NCI-H82 (cell line): ENCODE results near the gene MEX3A.
"Not testable (repeated sequence)": the region's sequence is repeated elsewhere in the genome, so short reads cannot be mapped to it uniquely, and the experiment has no call there.

Source experiments
- DNase-seq: peaks from one replicate; lab custom pipeline; 2025; lab: John Stamatoyannopoulos, UW

MEX3A gene

DNA sequence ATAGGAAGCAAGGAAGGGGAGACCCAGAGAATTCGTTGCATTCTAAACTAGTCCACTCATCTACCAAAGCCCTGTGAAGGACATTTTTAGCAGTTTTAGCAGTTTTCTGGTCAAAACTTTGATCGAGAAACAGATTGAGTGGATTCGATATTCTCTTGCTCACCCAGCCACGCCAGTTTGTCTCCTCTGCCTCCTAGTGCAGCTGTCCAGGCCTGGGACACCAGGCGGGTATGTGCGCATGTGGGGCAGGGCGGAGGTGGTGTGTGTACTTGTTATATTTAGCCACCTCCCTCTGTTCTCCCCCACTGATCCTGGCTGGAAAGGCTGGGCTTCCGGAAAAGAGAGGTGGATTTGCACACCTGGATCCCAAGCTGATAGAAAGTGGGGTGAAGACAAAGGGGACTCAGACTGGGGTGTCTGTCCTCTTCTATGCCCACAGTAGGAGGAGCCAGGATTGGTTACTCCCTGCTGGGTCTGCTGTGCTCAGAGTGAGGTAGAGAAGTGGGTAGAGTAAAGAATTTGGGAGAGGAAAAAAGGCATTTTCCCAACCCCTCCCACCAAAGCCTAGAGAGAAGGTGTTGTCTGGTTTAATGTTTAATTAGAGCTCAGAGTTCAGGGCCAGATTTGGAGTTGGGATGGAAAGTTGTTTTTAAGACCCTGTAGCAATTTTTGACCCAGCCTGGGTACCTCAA, 36.1 kb upstream of the MEX3A start:
- DNase-seq: no peak

DNA sequence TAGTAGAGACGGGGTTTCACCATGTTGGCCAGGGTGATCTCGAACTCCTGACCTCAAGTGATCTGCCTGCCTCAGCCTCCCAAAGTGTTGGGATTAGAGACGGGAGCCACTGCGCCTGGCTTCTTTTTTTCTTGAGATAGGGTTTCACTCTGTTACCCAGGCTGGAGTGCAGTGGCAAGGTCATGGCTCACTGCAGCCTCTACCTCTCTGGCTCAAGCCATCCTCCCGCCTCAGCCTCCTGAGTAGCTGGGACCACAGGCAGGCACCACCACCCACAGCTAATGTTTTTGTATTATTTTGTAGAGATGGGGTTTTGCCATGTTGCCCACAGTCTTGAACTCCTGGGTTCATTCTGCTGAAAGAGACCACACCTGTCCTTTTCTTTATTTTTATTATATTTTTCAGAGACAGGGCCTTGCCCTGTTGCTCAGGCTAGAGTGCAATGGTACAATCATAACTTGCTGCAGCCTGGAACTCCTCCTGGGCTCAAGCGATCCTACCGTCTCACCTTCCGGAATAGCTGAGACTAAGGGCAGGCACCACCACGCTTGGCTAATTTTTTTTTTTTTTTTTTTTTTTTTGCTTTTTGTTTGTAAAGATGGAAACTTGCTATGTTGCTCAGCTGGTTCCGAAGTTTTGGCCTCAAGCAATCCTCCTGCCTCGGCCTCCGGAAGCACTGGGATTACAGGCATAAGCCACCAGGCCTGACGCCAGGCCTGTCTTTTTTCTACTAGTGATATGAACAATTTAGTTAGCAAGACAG, 35.3 kb upstream of the MEX3A start:
- no peak for DNase-seq

DNA sequence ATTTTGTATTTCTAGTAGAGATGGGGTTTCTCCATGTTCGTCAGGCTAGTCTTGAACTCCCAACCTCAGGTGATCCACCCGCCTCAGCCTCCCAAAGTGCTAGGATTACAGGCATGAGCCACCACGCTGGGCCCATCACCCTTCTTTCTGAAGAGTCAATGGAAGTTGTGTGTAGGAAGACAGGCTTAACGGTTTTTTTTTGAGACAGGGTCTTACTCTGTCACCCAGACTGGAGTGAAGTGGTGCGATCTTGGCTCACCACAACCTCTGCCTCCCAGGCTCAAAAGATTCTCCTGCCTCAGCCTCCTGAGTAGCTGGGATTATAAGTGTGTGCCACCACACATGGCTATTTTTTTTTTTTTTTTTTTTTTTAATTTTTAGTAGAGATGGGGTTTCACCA, 34.5 kb upstream of the MEX3A start:
- DNase-seq: not testable (repeated sequence)

DNA sequence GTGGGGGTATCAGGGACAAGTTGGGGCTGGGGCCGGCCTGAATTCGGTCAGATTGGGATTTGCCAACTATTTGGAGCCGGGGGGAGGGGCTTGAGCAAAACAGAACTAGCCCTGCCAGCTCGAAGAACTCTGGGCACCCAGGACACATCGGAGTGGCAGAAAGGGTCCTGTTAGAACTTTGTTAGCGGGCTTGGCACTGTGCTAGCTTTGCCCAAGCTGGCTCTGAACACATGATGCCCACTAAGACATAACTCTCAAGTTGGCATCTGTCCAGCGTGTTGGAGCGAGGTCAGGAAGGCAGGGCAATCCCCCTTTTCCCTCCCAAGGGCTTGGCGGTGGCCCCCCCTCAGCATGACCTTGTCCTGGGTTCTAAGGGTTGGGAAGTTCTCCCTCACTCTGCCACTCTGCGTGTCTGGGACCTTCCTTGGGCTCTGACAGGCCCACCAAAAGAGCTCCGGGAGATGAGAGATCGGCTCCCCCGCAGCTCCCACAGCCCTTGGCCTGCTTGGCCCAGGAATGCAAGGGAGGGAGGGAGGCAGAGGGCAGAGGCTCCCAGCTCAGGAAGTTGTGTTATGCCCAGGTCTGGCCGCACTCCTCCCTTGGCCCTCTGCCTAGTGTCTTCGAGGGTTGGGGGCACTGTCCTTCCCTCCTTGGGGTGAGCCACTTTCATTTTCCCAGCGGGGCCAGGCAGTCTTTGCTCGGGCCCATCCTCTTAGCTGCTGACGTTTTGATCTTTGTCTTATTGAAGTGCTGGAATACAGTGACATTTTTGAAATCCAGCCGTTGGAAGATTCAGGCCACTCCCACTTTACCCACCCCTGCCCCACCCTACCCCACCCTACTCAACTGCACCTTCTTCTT, 33.5 kb upstream of the MEX3A start:
- DNase-seq: no peak

DNA sequence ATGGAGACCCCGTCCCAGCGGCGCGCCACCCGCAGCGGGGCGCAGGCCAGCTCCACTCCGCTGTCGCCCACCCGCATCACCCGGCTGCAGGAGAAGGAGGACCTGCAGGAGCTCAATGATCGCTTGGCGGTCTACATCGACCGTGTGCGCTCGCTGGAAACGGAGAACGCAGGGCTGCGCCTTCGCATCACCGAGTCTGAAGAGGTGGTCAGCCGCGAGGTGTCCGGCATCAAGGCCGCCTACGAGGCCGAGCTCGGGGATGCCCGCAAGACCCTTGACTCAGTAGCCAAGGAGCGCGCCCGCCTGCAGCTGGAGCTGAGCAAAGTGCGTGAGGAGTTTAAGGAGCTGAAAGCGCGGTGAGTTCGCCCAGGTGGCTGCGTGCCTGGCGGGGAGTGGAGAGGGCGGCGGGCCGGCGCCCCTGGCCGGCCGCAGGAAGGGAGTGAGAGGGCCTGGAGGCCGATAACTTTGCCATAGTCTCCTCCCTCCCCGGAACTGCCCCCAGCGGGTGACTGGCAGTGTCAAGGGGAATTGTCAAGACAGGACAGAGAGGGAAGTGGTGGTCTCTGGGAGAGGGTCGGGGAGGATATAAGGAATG, 32.8 kb upstream of the MEX3A start:
- peak; percentile 63 for DNase-seq

DNA sequence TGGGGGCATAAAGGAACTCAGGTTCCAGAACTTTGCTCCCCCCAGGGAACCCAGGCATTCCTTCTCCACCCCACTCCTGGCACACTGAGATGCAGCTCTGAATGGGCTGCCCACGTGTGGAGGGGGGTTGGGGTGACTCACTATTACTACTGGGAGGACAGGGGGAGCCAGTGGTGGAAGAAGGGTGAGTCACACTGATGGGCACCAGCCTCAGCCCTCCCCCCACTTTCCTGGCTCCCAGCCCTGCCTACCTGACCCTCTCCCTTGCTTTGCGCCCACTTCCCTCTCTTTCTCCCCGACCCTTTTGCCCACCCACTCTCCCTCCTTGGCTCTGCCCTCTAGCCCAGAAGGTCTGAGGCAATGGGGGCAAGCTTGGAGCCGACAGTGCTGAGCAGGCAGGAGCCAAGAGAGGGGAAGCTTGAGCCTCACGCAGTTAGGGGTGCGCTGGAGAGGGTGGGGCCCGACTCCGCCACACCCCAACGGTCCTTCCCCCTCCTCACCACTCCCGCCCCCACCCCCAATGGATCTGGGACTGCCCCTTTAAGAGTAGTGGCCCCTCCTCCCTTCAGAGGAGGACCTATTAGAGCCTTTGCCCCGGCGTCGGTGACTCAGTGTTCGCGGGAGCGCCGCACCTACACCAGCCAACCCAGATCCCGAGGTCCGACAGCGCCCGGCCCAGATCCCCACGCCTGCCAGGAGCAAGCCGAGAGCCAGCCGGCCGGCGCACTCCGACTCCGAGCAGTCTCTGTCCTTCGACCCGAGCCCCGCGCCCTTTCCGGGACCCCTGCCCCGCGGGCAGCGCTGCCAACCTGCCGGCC, 32.0 kb upstream of the MEX3A start, which contains the start of gene LMNA:
Gene LMNA, plus strand, starts transcription at position 611 of the 818 bp plus-strand sequence. CDS start 208 bp downstream, outside the sequence.
- peak; percentile 86 for DNase-seq

DNA sequence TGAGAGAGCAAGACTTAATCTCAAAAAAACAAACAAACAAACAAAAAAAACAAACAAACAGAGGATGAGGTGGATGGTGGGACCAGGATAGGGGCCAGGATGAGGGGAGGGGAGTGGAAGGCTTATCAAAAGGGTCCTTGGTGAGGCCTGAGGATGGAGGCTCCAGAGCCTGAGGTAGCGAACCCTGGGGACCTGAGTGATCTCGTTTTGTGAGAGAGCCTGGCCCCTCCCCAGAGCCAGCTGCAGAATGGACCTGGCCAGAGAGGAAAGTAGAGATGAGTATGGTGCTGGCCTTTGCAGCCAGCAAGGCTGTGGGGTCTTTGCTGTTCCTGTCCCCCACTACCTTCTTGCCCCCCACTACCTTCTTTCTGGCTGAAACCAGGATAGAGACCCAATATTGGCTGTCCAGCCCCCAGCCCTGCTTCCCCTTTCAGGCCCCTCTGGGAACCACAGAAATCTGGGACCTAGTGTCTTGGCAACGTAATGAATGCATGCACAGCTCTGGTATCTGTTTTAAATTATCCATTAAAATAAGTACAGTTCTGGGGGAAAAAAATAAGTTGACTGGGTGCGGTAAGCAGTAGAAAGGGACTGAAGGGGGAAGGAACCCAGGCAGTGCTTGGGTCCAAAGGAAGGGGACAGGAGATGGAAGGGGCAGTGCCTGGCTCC, 31.2 kb upstream of the MEX3A start:
- no peak for DNase-seq

DNA sequence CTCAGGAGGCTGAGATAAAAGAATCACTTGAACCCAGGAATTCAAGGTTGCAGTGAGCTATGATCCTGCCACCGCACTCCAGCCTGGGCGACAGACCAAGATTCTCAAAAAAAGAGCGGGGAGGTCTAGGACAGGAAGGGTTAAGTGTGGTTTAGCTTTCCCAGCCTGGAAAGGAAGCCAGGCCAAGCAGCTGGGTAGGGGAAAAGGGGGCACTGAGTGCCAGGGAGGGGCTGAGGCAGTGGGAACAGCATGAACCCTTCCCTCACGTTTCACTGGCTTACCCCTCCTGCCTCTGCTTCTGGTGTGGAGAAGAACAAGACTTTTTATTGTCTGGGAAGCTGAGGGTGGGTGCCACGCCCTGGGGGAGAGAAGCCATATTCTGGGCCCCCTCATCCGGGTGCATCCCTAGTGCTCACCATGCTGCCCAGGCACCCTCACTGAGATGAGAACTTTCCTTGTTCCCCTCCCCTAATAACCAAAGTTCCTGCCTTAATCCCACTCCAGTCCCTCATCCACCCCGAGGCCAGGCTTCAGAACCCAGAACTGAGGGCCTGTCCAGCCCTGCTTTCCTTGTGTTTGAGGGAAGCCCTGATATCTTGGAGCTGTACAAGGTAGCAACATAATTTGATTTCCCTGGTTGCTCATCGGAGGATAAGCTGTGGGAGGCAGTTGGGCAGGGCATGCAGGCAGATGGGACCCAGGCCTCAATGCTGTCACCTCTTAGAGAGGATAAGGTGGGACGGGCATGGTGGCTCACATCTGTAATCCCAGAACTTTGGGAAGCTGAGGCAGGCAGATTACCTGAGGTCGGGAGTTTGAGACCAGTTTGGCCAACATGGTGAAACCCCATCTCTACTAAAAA, 30.2 kb upstream of the MEX3A start:
- peak; percentile 76 for DNase-seq

DNA sequence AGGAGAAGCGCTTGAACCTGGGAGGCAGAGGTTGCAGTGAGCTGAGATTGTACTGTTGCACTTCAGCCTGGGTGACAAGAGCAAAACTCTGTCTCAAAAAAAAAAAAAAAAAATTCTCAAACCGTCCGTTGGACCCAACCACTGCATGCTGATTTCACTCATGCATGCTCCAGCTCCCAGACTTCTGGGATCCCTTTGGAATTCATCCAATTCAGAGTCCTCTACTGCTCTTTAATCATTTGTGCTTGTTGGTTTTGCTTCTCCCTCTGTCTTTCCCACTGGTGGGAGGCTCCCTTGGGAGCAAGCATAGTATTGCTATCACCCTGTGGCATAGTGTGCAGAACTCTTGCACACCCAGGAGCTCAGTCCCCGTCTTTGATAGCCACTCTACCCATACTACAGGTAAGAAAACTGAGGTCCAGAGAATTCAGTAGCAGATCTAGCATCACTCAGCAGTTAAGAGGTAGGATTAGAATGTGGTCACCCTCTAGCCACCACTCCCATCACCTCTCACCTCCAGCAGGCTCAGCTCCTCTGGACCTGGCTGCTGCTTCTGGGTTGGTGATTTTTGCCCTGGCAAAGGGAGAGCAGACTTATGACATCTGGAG, 29.2 kb upstream of the MEX3A start:
- no peak for DNase-seq

DNA sequence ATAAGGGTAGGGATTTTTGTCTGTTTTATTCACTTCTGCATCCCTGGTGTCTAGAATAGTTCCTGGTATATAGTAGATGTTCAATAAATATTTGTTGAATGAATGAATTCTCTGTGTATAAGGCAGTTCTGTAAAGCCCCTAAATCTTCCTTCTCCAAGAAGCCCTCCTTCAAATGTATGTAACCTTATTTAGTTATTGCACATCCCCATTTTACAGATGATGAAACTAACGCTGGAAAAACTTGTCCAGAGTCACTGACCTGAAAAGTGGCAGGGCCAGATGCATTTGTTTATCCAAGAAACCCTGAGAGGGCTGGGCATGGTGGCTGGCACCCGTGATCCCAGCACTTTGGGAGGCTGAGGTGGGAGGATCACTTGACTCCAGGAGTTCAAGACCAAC, 28.0 kb upstream of the MEX3A start:
- DNase-seq: no peak

DNA sequence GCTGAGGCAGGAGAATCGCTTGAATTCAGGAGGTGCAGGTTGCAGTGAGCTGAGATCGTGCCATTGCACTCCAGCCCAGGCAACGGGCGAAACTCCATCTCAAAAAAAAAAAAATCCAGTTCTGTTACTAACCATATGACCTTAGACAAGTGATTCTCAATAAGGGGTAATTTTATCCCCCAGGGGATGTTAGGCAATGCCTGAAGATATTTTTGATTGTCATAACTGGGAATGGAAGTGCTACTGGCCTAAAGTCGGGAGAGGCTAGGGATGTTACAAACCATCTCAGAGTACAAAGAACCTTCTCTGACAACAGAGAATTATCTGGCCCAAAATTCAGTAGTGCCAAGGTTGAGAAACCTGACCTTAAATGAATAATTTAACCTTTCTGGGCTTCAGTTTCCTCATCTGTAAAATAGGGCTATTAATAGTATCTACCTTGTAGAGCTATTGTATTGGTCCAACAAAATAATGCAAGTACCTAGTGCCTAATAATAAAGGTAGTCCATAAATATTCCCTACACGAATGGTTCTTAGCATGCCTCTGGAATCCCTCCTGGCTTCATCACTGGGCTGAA, 26.5 kb upstream of the MEX3A start:
- DNase-seq: no peak

DNA sequence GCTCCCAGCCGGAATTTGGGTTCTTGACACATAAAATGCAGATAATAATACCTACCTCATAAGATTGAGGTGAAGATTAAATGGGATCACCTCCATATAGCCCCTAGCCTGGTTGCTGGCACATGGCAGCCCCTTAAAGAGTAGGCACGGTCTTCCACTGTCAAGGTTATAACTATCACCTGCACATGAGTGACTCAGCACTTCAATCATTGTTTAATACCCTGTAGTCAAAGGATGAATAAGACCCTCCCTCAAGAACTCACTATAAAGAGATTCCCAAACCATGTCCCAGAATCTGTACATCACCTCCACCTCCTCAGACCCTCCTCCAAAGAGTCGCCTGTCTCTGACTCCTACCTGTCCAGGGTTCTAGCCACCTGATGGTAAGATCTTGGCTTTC, 25.8 kb upstream of the MEX3A start:
- DNase-seq: no peak

DNA sequence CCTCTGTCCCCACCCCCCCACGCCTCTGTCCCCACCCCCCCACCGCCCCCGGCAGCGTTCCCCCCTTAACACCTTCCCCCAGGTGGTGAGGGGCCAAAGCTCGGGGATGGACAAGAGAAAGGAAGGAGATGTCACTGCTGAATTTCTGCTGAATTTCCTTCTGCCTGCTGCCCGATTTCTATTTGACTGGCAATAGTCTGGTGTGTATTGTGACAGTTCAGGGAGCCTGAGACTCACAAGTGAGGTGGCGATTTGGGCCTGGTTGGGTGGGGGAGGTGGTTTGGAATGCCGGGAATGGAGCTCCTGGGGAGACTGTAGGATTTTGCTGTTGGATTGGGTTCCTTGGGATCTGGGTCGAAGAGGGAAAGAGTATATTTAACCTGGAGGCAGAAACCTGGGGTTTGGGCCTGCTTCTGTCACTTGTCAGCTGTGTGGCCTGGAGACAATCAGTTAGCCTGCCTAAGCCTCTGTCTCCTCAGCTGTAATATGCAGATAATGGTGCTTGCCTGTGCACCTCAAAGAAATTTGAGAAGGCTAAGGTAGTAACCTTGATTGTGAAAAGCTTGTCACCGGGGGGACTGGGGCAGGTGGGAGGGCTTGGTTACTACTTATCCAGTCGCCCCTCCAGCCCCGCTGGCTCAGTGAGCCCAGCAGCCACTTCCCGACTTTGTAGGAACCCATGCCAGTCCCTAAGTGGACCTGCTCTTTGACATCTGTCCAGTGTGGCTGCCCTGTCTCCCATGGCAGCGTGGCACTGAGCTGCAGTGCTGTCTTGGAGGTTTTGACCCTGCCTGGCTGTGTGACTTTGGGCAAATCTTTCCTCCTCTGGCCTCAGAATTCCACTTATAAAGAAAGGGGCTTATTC, 24.6 kb upstream of the MEX3A start:
- peak; percentile 70 for DNase-seq

DNA sequence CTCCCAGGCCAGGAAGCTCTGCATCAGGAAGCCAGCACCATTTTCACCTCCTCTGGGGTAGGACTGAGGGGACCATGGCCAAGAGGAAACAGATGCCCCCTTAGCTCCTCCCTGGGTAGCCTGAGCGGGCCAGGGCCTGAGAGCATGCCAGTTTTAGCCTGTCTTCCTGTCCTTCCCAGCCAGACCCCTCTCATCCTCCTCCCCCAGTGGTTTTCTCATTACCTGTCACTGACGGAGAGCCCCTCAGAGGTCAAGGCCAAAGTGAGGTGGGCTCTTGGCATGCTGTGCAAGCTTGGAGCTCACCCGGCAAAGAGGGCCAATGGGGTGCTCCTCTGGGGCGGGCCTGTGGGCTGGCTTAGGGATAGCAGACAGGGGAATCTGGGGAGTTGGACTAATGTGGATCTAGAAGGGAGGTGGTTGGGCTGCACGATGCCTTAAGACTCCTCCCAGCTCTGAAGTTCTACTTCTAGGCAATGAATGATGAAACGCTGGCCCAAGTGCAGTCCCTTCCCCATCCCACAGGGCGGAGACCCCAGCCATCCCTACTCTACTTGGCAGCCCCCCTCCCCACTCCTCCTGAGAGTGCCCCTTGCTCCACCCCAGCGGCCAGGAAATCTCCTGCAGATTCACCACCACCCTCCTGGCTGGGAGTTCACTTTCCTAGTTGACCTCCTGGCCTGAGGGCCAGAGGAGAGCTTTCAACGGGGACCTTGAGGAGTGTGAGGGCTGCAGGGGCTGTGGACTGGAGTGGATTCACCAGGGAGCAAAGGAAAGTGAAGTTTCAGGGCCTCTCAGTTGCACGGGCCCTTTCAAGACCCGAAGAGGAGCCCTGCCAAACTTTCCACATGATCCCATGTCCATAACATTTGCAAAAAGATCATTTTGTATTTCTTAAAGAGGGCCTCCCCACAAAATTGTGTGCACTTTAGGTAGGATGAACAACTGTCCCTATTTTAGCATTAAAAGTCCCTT, 22.9 kb upstream of the MEX3A start:
- DNase-seq: no peak

DNA sequence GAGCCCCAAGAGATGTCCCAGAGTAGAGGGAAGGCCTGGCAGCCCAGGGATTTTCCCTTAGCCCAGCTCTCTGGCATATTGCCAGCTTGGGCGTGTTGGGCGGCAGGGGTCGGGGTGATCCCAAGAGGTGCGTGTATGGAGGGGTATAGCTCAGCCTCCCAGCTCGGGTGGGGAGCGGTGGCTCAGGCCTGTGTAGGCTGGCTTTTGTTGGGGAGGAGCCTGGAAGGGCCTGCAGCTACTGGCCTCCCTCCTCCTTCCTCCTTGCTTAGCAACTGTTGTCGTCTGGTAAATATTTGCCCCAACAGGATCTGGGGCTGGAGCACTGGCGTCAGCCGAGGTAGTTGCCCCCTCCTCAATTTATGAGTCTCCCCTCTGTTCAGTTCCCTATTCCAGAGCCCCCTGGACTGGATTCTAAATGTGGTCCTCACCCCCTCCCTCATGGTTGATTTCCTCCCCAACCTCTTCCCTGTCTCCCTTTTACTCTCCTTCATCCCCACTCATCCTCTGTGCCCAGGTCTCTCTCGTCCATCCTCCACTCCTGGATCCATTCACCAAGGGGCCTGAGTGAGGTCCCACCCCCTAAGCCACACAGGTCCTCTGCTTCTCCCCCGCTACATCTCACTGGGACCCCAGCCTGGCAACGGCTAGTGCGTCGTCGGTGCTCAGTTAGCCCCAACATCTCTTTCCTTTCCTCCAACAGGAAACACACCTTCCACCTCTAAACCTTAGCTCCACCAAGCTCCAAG, 22.0 kb upstream of the MEX3A start:
- DNase-seq: peak; percentile 79

DNA sequence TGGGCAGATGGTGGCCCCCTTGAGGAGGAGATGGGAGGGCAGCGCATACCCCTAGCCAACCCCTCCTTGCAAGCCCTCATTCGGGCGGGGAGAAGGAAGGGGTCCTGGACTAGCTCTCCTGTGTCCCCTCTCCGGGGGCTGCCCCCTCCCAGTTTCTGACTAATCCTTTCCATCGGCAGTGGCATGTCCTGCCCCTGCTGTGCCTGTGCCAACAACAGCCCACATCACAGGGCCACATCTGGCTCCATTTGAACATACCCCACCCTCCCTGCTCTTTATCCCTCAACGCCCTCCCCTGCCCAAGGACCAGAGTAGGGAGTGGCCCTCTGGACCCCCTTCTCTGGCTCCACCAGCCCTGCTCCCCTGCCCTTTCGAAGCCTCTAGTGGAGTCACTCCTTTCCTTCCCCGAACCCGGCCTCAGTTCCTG, 21.3 kb upstream of the MEX3A start:
- DNase-seq: no peak
